Measurements from ENCODE around the gene NLGN1.

NLGN1 gene

GRCh38 chr3:173548261-173548660 is 150.7 kb downstream of the NLGN1 start:
- DNase-seq (ENCODE audit: low read depth) = no peak
- H3K4me3 ChIP-seq (ENCODE audit: low read depth, low read length) = no peak overlapping the region

GRCh38 chr3:173552526-173552925 is 155.0 kb downstream of the NLGN1 start:
- no peak for DNase-seq (ENCODE audit: low read depth)
- no peak overlapping the region for H3K4me3 ChIP-seq (ENCODE audit: low read depth, low read length)

More at GRCh38 chr3:173548261-173548660, 150.7 kb downstream of the NLGN1 start:
- TF ChIP-seq CTCF (IDR thresholded peaks at IDR 0.05; ENCODE audit: control insufficient read depth, extremely low read depth, insufficient read depth) = no peak

GRCh38 chr3:173553635-173554280 is 156.2 kb downstream of the NLGN1 start:
- peak; percentile 17 for DNase-seq (ENCODE audit: low read depth)
- H3K4me3 ChIP-seq (ENCODE audit: low read depth, low read length) = no peak overlapping the region
- peak; percentile 56 for TF ChIP-seq CTCF (IDR thresholded peaks at IDR 0.05; ENCODE audit: control insufficient read depth, extremely low read depth, insufficient read depth)

More at GRCh38 chr3:173552526-173552925, 155.0 kb downstream of the NLGN1 start:
- TF ChIP-seq CTCF (IDR thresholded peaks at IDR 0.05; ENCODE audit: control insufficient read depth, extremely low read depth, insufficient read depth) = no peak

- no peak overlapping the region for H3K4me3 ChIP-seq (ENCODE audit: low read depth, low read length)
- TF ChIP-seq CTCF (IDR thresholded peaks at IDR 0.05; ENCODE audit: control insufficient read depth, extremely low read depth, insufficient read depth) = no peak
- DNase-seq (ENCODE audit: low read depth) = no peak
Observed at GRCh38 chr3:173556546-173556945, 159.0 kb downstream of the NLGN1 start.

- TF ChIP-seq CTCF (IDR thresholded peaks at IDR 0.05; ENCODE audit: control insufficient read depth, extremely low read depth, insufficient read depth) = no peak
- no peak overlapping the region for H3K4me3 ChIP-seq (ENCODE audit: low read depth, low read length)
- DNase-seq (ENCODE audit: low read depth) = no peak
Observed at GRCh38 chr3:173567997-173568396, 170.5 kb downstream of the NLGN1 start.

- H3K4me3 ChIP-seq (ENCODE audit: low read depth, low read length) = no peak overlapping the region
- no peak for TF ChIP-seq CTCF (IDR thresholded peaks at IDR 0.05; ENCODE audit: control insufficient read depth, extremely low read depth, insufficient read depth)
- DNase-seq (ENCODE audit: low read depth) = no peak
Observed at GRCh38 chr3:173568623-173569022, 171.1 kb downstream of the NLGN1 start.

- no peak for TF ChIP-seq CTCF (IDR thresholded peaks at IDR 0.05; ENCODE audit: control insufficient read depth, extremely low read depth, insufficient read depth)
- no peak for DNase-seq (ENCODE audit: low read depth)
- no peak overlapping the region for H3K4me3 ChIP-seq (ENCODE audit: low read depth, low read length)
Observed at GRCh38 chr3:173583496-173583895, 186.0 kb downstream of the NLGN1 start.
